Posterior vena cava (tissue), 2 donors: ENCODE data around the gene AIF1. TPM values are rescaled to one million over a fixed set of nuclear protein-coding genes. Genes with fewer than 3 reads are reported as not detected.

Source experiments
- DNase-seq: peaks from one replicate; pipeline ENCODE4 v3.0.0-alpha.2; 2020; ENCODE audit warnings: low spot score
- intact Hi-C, 2 donors: fragments of 100-400 bp; cut with DNase I; formaldehyde crosslinking; loops; one replicate each; pipeline versions ENCODE4 v1.14.1 to v1.14.2; 2022 to 2023
- long read RNA-seq, 2 donors: library from polyadenylated mRNA; unstranded; transcript quantifications; one replicate each; pipeline ENCODE4 v2.0.0, GENCODE V29; 2020 to 2021
- total RNA-seq, 2 donors: library from RNA; stranded (reverse); fragmentation: NEBNext Ultra II Directional; extraction: Animal tissue kit (Norgen Biotek cat#: 25700); gene quantifications; one replicate each; pipeline ENCODE4 v1.2.1, GENCODE V29; 2021
- donor health status: DM: yes; HTN: yes; CAD: no.
- donor health status: DM: yes; HTN: yes; CAD: no.

Gene AIF1
- 10 to 100 TPM; 18.1 to 68.7 TPM for total RNA-seq
- long read RNA-seq, donor 1, transcript AIF1-203 (6 exons, 711 nt) = major isoform, 12 of 14 reads
- long read RNA-seq, donor 1, partial matches to known transcripts = 1 of 14 reads
- long read RNA-seq, donor 1, other reads (novel, unspliced or antisense) = 0 of 14 reads
- long read RNA-seq, donor 2, partial matches to known transcripts = 1 of 4 reads
- long read RNA-seq, donor 2, other reads (novel, unspliced or antisense) = 0 of 4 reads

DNA sequence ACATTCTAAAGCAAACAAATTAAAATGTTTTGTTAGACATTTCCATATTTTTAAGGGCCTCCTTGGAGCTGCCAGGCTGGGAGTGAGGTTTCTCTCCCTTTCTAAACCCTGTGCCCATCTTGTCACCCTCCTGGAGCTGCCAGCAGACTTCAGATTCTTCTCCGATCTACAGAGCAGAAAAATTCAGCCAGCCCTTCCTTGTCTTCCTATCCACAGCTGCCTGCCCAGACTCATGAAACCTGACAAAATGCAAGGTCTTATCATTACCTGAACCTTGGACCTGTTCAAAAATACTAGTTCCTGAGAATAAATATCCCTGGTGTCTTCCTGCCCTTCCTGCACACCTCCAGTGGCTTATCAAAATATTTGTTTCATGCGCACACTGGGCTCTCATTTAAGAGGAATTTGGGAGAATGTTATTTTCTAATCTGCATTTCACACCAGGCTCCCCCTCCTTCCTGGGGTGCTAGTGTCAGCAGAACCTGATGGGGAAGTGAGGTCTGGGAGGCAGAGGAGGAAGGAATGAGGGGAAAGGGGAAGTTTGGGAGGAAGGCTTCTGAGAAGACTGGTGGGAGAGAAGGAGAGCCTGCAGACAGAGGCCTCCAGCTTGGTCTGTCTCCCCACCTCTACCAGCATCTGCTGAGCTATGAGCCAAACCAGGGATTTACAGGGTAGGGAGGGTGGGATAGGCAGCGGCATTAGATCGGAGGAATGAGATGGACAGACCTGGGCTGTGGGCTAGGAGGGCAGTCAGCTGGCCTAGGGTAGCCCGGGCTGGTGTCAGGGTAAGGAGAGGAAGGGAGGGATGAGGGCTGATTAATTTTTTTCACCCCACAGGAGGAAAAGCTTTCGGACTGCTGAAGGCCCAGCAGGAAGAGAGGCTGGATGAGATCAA is at the start of gene AIF1:
Gene AIF1 (plus strand): TSS at position 551 of the 895 bp plus-strand sequence. CDS start 96 bp downstream, at position 647.
- intact Hi-C loops = loop anchor here in 1 of 2 donors (1.0 kb wide), 1 partner anchor 39 kb away; no protein-coding TSS in a partner anchor

DNA sequence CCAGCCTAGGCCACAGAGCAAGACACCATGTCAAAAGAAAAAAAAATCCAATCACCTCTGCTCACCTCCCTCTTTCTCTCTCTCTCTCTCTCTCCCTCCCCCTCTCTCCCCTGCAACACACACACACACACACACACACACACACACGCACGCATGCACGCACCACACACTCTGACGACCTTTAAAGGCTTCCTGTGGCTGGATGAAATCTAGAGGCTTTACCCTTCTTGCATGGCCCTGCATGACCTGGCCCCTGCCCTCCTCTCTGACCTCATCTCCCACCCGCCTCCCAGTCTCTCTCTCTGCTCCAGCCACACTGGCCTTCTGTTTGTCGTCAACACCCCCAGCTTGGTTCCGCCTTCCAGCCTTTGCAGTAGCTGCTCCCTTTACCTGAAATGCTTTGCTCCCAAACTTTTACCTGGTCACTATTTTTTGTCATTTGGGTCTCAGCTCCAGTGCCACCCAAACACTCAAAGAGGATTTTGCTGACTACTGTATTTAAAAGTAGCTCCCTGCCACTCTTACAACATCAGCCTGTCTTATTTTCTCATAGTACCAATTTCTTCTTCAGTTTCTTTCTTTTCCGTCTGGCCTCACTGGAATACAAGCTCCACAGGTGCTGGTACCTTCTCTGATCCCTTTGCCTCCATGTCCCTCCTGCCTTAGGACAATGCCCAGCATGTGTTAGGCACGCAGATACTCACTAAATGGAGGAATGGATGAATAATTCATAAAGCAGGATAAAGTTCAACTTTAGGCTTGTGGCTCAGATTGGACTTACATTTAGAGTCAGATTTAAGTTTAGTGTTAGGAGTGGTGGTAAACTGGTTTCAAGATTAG is 47.3 kb upstream of the AIF1 start:
- no peak for DNase-seq
- intact Hi-C loops = no loop called here

More for the DNA sequence above, at the start of gene AIF1:
- DNase-seq = no peak

DNA sequence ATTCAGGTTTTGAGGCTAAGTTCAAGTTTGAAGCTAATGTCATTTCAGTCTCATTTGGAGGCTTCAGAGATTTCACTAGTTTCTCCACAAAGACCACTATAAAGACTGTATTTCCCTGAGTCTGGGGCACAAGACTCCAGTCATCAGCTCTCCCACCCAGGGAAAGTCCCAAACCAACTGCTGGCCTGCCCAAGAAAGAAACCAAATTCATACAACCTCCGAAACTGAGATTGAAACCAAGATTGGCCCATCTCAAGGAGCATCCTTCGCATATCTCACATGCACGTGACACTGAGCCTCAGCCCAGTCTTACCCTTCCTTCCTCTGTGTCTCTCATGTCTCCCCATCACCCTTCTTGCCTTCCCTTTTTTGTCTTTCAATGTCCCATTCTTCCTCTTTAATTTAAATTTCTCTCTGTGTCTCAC is 46.5 kb upstream of the AIF1 start:
- intact Hi-C loops = no loop called here
- DNase-seq = no peak

DNA sequence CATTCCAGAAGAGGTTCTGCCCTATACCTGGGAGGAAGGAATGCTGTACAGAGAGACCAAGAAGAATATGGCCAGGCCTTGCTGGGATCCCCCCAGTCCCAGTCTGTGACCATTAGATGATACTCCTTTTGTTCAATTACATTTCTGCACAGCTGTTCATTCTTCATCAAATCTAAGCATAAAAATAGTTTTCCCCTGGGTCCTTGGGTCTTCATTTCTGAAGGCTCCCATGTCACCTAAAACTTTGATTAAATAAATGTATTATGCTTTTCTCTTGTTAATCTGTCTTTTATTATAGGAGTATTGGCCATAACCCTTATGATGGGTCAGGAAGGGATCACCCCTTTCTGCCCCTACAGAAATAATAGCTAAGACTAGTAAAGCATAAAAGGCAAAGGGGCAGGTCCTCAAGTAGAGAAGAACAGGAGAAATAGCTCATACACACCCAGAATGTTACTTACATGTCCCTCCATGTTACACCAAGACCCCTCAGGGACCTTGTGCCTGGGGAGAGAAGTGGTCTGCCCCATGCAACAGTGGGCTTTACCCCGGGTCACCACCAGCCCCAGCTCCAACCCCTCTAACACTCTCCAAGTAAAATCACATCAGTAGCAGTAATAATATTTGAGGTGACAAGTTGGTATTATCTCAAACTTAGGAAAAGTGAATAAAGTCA is 45.0 kb upstream of the AIF1 start:
- DNase-seq = no peak
- intact Hi-C loops = no loop called here

DNA sequence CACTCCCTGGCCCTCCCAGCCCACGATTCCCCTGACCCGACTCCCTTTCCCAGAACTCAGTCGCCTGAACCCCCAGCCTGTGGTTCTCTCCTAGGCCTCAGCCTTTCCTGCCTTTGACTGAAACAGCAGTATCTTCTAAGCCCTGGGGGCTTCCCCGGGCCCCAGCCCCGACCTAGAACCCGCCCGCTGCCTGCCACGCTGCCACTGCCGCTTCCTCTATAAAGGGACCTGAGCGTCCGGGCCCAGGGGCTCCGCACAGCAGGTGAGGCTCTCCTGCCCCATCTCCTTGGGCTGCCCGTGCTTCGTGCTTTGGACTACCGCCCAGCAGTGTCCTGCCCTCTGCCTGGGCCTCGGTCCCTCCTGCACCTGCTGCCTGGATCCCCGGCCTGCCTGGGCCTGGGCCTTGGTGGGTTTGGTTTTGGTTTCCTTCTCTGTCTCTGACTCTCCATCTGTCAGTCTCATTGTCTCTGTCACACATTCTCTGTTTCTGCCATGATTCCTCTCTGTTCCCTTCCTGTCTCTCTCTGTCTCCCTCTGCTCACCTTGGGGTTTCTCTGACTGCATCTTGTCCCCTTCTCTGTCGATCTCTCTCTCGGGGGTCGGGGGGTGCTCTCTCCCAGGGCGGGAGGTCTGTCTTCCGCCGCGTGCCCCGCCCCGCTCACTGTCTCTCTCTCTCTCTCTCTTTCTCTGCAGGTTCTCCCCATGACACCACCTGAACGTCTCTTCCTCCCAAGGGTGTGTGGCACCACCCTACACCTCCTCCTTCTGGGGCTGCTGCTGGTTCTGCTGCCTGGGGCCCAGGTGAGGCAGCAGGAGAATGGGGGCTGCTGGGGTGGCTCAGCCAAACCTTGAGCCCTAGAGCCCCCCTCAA is 42.8 kb upstream of the AIF1 start, which contains the start of gene LTA:
Gene LTA (plus strand): TSS at position 249 of the 871 bp plus-strand sequence. CDS start 454 bp downstream, at position 703.
- DNase-seq = no peak
- intact Hi-C loops = no loop called here

DNA sequence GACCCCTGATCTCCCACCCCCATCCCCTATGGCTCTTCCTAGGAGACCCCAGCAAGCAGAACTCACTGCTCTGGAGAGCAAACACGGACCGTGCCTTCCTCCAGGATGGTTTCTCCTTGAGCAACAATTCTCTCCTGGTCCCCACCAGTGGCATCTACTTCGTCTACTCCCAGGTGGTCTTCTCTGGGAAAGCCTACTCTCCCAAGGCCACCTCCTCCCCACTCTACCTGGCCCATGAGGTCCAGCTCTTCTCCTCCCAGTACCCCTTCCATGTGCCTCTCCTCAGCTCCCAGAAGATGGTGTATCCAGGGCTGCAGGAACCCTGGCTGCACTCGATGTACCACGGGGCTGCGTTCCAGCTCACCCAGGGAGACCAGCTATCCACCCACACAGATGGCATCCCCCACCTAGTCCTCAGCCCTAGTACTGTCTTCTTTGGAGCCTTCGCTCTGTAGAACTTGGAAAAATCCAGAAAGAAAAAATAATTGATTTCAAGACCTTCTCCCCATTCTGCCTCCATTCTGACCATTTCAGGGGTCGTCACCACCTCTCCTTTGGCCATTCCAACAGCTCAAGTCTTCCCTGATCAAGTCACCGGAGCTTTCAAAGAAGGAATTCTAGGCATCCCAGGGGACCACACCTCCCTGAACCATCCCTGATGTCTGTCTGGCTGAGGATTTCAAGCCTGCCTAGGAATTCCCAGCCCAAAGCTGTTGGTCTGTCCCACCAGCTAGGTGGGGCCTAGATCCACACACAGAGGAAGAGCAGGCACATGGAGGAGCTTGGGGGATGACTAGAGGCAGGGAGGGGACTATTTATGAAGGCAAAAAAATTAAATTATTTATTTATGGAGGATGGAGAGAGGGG is 41.6 kb upstream of the AIF1 start:
- DNase-seq = no peak
- intact Hi-C loops = no loop called here

DNA sequence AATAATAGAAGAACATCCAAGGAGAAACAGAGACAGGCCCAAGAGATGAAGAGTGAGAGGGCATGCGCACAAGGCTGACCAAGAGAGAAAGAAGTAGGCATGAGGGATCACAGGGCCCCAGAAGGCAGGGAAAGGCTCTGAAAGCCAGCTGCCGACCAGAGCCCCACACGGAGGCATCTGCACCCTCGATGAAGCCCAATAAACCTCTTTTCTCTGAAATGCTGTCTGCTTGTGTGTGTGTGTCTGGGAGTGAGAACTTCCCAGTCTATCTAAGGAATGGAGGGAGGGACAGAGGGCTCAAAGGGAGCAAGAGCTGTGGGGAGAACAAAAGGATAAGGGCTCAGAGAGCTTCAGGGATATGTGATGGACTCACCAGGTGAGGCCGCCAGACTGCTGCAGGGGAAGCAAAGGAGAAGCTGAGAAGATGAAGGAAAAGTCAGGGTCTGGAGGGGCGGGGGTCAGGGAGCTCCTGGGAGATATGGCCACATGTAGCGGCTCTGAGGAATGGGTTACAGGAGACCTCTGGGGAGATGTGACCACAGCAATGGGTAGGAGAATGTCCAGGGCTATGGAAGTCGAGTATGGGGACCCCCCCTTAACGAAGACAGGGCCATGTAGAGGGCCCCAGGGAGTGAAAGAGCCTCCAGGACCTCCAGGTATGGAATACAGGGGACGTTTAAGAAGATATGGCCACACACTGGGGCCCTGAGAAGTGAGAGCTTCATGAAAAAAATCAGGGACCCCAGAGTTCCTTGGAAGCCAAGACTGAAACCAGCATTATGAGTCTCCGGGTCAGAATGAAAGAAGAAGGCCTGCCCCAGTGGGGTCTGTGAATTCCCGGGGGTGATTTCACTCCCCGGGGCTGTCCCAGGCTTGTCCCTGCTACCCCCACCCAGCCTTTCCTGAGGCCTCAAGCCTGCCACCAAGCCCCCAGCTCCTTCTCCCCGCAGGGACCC is 40.6 kb upstream of the AIF1 start:
- intact Hi-C loops = no loop called here
- DNase-seq = no peak

DNA sequence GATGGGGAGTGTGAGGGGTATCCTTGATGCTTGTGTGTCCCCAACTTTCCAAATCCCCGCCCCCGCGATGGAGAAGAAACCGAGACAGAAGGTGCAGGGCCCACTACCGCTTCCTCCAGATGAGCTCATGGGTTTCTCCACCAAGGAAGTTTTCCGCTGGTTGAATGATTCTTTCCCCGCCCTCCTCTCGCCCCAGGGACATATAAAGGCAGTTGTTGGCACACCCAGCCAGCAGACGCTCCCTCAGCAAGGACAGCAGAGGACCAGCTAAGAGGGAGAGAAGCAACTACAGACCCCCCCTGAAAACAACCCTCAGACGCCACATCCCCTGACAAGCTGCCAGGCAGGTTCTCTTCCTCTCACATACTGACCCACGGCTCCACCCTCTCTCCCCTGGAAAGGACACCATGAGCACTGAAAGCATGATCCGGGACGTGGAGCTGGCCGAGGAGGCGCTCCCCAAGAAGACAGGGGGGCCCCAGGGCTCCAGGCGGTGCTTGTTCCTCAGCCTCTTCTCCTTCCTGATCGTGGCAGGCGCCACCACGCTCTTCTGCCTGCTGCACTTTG is 39.6 kb upstream of the AIF1 start, which contains the start of gene TNF:
Gene TNF (plus strand): TSS at position 231 of the 567 bp plus-strand sequence. CDS start 177 bp downstream, at position 408.
- DNase-seq = peak; percentile 85
- intact Hi-C loops = no loop called here

DNA sequence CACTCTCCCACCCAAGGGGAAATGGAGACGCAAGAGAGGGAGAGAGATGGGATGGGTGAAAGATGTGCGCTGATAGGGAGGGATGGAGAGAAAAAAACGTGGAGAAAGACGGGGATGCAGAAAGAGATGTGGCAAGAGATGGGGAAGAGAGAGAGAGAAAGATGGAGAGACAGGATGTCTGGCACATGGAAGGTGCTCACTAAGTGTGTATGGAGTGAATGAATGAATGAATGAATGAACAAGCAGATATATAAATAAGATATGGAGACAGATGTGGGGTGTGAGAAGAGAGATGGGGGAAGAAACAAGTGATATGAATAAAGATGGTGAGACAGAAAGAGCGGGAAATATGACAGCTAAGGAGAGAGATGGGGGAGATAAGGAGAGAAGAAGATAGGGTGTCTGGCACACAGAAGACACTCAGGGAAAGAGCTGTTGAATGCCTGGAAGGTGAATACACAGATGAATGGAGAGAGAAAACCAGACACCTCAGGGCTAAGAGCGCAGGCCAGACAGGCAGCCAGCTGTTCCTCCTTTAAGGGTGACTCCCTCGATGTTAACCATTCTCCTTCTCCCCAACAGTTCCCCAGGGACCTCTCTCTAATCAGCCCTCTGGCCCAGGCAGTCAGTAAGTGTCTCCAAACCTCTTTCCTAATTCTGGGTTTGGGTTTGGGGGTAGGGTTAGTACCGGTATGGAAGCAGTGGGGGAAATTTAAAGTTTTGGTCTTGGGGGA is 38.9 kb upstream of the AIF1 start:
- DNase-seq = no peak
- intact Hi-C loops = loop anchor here in 1 of 2 donors (1.0 kb wide), 1 partner anchor 38 kb away; no protein-coding TSS in a partner anchor

DNA sequence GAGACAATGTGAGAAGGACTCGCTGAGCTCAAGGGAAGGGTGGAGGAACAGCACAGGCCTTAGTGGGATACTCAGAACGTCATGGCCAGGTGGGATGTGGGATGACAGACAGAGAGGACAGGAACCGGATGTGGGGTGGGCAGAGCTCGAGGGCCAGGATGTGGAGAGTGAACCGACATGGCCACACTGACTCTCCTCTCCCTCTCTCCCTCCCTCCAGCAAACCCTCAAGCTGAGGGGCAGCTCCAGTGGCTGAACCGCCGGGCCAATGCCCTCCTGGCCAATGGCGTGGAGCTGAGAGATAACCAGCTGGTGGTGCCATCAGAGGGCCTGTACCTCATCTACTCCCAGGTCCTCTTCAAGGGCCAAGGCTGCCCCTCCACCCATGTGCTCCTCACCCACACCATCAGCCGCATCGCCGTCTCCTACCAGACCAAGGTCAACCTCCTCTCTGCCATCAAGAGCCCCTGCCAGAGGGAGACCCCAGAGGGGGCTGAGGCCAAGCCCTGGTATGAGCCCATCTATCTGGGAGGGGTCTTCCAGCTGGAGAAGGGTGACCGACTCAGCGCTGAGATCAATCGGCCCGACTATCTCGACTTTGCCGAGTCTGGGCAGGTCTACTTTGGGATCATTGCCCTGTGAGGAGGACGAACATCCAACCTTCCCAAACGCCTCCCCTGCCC is 38.0 kb upstream of the AIF1 start:
- no peak for DNase-seq
- intact Hi-C loops = loop anchor here in 1 of 2 donors (1.0 kb wide), 1 partner anchor 37 kb away; no protein-coding TSS in a partner anchor

DNA sequence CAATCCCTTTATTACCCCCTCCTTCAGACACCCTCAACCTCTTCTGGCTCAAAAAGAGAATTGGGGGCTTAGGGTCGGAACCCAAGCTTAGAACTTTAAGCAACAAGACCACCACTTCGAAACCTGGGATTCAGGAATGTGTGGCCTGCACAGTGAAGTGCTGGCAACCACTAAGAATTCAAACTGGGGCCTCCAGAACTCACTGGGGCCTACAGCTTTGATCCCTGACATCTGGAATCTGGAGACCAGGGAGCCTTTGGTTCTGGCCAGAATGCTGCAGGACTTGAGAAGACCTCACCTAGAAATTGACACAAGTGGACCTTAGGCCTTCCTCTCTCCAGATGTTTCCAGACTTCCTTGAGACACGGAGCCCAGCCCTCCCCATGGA is 37.5 kb upstream of the AIF1 start:
- intact Hi-C loops = no loop called here
- no peak for DNase-seq

DNA sequence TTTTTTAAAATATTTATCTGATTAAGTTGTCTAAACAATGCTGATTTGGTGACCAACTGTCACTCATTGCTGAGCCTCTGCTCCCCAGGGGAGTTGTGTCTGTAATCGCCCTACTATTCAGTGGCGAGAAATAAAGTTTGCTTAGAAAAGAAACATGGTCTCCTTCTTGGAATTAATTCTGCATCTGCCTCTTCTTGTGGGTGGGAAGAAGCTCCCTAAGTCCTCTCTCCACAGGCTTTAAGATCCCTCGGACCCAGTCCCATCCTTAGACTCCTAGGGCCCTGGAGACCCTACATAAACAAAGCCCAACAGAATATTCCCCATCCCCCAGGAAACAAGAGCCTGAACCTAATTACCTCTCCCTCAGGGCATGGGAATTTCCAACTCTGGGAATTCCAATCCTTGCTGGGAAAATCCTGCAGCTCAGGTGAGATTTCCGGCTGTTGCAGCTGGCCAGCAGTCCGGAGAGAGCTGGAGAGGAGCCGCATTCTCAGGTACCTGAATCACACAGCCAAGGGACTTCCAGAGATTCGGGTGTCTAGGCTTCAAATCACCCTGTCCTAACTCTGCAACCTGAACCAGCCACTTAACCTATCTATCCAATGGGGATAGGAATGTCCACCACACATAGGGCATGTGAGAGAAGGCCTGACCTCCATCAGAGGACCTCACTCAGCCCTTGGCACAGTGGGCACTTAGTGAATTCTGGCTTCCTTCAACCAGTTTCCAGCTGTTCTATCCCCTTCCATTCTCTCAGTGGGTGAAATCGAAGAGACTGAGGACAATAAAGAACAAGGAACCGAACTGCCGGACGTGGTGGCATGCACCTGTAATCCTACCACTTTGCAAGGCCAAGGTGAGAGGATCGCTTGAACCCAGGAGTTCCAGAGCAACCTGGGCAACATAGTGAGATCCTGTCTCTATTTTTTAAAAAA is 36.6 kb upstream of the AIF1 start:
- intact Hi-C loops = no loop called here
- no peak for DNase-seq

DNA sequence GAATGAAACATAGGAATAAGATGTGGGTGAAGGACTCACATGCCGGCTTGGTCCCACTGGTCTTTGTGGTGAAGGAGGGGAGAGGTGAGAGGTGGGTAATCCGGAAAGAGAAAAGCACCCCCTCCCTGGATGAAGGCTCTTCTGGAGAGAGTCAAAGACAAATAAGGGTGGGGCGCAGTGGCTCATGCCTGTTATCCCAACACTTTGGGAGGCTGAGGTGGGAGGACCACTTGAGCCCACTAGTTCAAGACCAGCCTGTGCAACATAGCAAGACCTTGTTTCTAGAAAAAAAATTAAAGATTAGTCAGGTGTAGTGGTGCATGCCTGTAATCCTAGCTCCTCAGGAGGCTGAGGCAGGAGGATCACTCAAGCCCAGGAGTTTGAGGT is 35.9 kb upstream of the AIF1 start:
- no peak for DNase-seq

More for the DNA sequence above, 35.9 kb upstream of the AIF1 start:
- intact Hi-C loops = no loop called here
